HEK293 (cell line): ENCODE data around the gene CFAP410.
A peak's percentile ranks its signal among the peaks of the same experiment; 100 is the strongest.

ENCODE experiments used
- CTCF ChIA-PET: fragments of 350-600 bp; formaldehyde crosslinking; extraction: SDS; loops from one replicate; lab custom pipeline; 2021; ENCODE audit warnings: antibody characterized with exemption; lab: Yijun Ruan, JAX
- POLR2A ChIA-PET: fragments of 300-600 bp; formaldehyde crosslinking; extraction: SDS; loops from one replicate; lab custom pipeline; 2020; ENCODE audit warnings: antibody characterized with exemption, inconsistent platforms; lab: Yijun Ruan, JAX
- H3K27ac ChIP-seq: fragments of 200-500 bp; sonication (Bioruptor generic); 2 replicates; pipeline ENCODE4 v1.5.1; 2014; ENCODE audit warnings: low read depth, low read length, control low read depth, inconsistent platforms; ENCODE audit errors: extremely low read depth
- H3K36me3 ChIP-seq, 2 experiments: fragments of 200-500 bp in 1 of 2; sonication (Bioruptor generic) in 1 of 2; 1 replicate in 1 of 2; 2 replicates in 1 of 2; pipeline ENCODE4 v1.5.1; 2014 to 2017; ENCODE audit warnings: inconsistent platforms in 2 of 2, low read length in 2 of 2; ENCODE audit not compliant: control insufficient read depth in 2 of 2, insufficient read depth in 1 of 2
- H3K4me1 ChIP-seq: fragments of 200-500 bp; sonication (Bioruptor generic); 2 replicates; pipeline ENCODE4 v1.5.1; 2014; ENCODE audit warnings: mild to moderate bottlenecking, low read length, inconsistent platforms; ENCODE audit not compliant: control insufficient read depth, insufficient read depth
- H3K4me3 ChIP-seq: 2 replicates; pipeline ENCODE4 v1.5.1; 2011; ENCODE audit warnings: low read depth, mild to moderate bottlenecking, control low read depth, low read length, moderate library complexity
- H3K9me3 ChIP-seq: fragments of 200-500 bp; sonication (Bioruptor generic); 2 replicates; pipeline ENCODE4 v1.5.1; 2014; ENCODE audit warnings: low read depth, low read length, inconsistent platforms; ENCODE audit not compliant: control insufficient read depth, insufficient read depth
- BCL11A ChIP-seq: fragments of 450-650 bp; formaldehyde crosslinking; IDR thresholded peaks from 2 replicates; pipeline ENCODE4 v1.5.1; 2016; ENCODE audit warnings: low read depth, missing biosample characterization, missing genetic modification characterization
- BCL6B ChIP-seq: fragments of 450-650 bp; formaldehyde crosslinking; IDR thresholded peaks from 2 replicates; pipeline ENCODE4 v1.5.1; 2017; ENCODE audit warnings: missing biosample characterization, missing genetic modification characterization
- IKZF3 ChIP-seq: fragments of 450-650 bp; IDR thresholded peaks from 2 replicates; pipeline ENCODE4 v1.5.0; 2018; ENCODE audit warnings: missing biosample characterization, mild to moderate bottlenecking, missing genetic modification characterization, moderate library complexity
- KLF1 ChIP-seq: fragments of 450-650 bp; formaldehyde crosslinking; IDR thresholded peaks from 2 replicates; pipeline ENCODE4 v1.5.1; 2016; ENCODE audit warnings: missing biosample characterization, missing genetic modification characterization
- PRDM1 ChIP-seq: fragments of 450-650 bp; formaldehyde crosslinking; IDR thresholded peaks from 2 replicates; pipeline ENCODE4; 2016; ENCODE audit warnings: missing biosample characterization, missing genetic modification characterization
- SCRT1 ChIP-seq: fragments of 450-650 bp; formaldehyde crosslinking; IDR thresholded peaks from 2 replicates; pipeline ENCODE4 v1.5.1; 2016; ENCODE audit warnings: missing biosample characterization, missing genetic modification characterization, borderline replicate concordance
- SP3 ChIP-seq: fragments of 450-650 bp; formaldehyde crosslinking; IDR thresholded peaks from 2 replicates; pipeline ENCODE4 v1.5.1; 2016; ENCODE audit warnings: missing biosample characterization, missing genetic modification characterization
- ZBTB10 ChIP-seq: fragments of 450-650 bp; formaldehyde crosslinking; IDR thresholded peaks from 2 replicates; pipeline ENCODE4 v1.5.1; 2016; ENCODE audit warnings: missing biosample characterization, missing genetic modification characterization
- ZNF148 ChIP-seq: fragments of 450-650 bp; formaldehyde crosslinking; IDR thresholded peaks from 2 replicates; pipeline ENCODE4 v1.5.0; 2017; ENCODE audit warnings: missing biosample characterization, missing genetic modification characterization, borderline replicate concordance
- ZNF18 ChIP-seq: fragments of 450-650 bp; formaldehyde crosslinking; IDR thresholded peaks from 2 replicates; pipeline ENCODE4 v1.5.1; 2016; ENCODE audit warnings: missing biosample characterization, missing genetic modification characterization
- ZNF211 ChIP-seq: fragments of 450-650 bp; formaldehyde crosslinking; IDR thresholded peaks from 2 replicates; pipeline ENCODE4 v1.5.1; 2016; ENCODE audit warnings: low read depth, missing biosample characterization, missing genetic modification characterization
- ZNF221 ChIP-seq: fragments of 450-650 bp; formaldehyde crosslinking; IDR thresholded peaks from 2 replicates; pipeline ENCODE4 v1.5.1; 2017; ENCODE audit warnings: missing biosample characterization, missing genetic modification characterization, borderline replicate concordance
- ZNF274 ChIP-seq, 2 experiments: fragments of 200-500 bp in 1 of 2; fragments of 450-650 bp in 1 of 2; sonication (Bioruptor generic) in 1 of 2; formaldehyde crosslinking in 1 of 2; IDR thresholded peaks; 2 replicates each; pipeline versions ENCODE4 v1.5.1 to v1.6.1; 2014 to 2016; ENCODE audit warnings: borderline replicate concordance in 1 of 2, inconsistent platforms in 1 of 2, low read length in 1 of 2, missing biosample characterization in 1 of 2, missing genetic modification characterization in 1 of 2
- ZNF280D ChIP-seq: fragments of 450-650 bp; formaldehyde crosslinking; IDR thresholded peaks from 2 replicates; pipeline ENCODE4 v1.5.1; 2016; ENCODE audit warnings: missing biosample characterization, missing genetic modification characterization
- ZNF37A ChIP-seq: fragments of 450-650 bp; IDR thresholded peaks from 2 replicates; pipeline ENCODE4 v1.5.1; 2018; ENCODE audit warnings: missing biosample characterization, missing genetic modification characterization
- ZNF473 ChIP-seq: fragments of 450-650 bp; formaldehyde crosslinking; IDR thresholded peaks from 2 replicates; pipeline ENCODE4 v1.5.1; 2017; ENCODE audit warnings: missing biosample characterization, missing genetic modification characterization
- ZNF555 ChIP-seq: fragments of 450-650 bp; formaldehyde crosslinking; conservative IDR thresholded peaks from 2 replicates; pipeline ENCODE4 v1.5.1; 2017; ENCODE audit warnings: missing biosample characterization, mild to moderate bottlenecking, missing genetic modification characterization, inconsistent platforms
- ZNF580 ChIP-seq: fragments of 450-650 bp; formaldehyde crosslinking; IDR thresholded peaks from 2 replicates; pipeline ENCODE4 v1.5.1; 2016; ENCODE audit warnings: missing biosample characterization, missing genetic modification characterization
- ZNF596 ChIP-seq: fragments of 450-650 bp; IDR thresholded peaks from 2 replicates; pipeline ENCODE4 v1.5.0; 2018; ENCODE audit warnings: missing biosample characterization, mild to moderate bottlenecking, missing genetic modification characterization, moderate library complexity
- ZNF629 ChIP-seq: fragments of 450-650 bp; formaldehyde crosslinking; IDR thresholded peaks from 2 replicates; pipeline ENCODE4 v1.5.1; 2017; ENCODE audit warnings: missing biosample characterization, missing genetic modification characterization
- ZNF677 ChIP-seq: fragments of 450-650 bp; IDR thresholded peaks from 2 replicates; pipeline ENCODE4 v1.5.0; 2018; ENCODE audit warnings: missing biosample characterization, mild to moderate bottlenecking, missing genetic modification characterization, moderate library complexity

CFAP410 gene

GRCh38 chr21:44304011-44304616 is 35.1 kb downstream of the CFAP410 start:
- POLR2A ChIA-PET: interaction anchor here (1.0 kb wide), 1 partner anchor 30 kb away, joined by 3 read pairs; no protein-coding TSS in a partner anchor
- H3K4me1 ChIP-seq: peaks cover 8% of the 10 kb centered on the region; the same call in 1 of the 2 replicates
- peaks cover 0 to 24% of the 10 kb centered on the region in 2 experiments; a peak in 1 of 3 replicates for H3K36me3 ChIP-seq
- no peaks in the 10 kb centered on the region for H3K9me3 ChIP-seq
- TF ChIP-seq ZNF274 (IDR thresholded peaks at IDR 0.05; ENCODE audit: low read length): no peak
- no peak for TF ChIP-seq ZNF274 (tag by site-specific recombination; IDR thresholded peaks at IDR 0.05; ENCODE audit: borderline replicate concordance)
- no peak for TF ChIP-seq ZNF221 (tag by site-specific recombination)
- 0 out of 2 replicates have a peak, but pooled peaks have one; percentile 16 for TF ChIP-seq KLF1
- TF ChIP-seq ZNF596: peak; percentile 59
- no peak for TF ChIP-seq PRDM1
- CTCF ChIA-PET: interaction anchor here (0.6 to 3.0 kb wide), 7 partner anchors 10 to 46 kb away, joined by 3 to 9 read pairs (median 3); no protein-coding TSS in a partner anchor
- H3K4me3 ChIP-seq: no peak overlapping the region
- H3K27ac ChIP-seq: 0 out of 2 replicates have a peak overlapping the region, but pooled peaks have one; percentile 17

- ChIA-PET POLR2A (interaction anchor here (1.0 kb wide), 1 partner anchor 30 kb away, joined by 3 read pairs; no protein-coding TSS in a partner anchor), CTCF (interaction anchor here (3.0 kb wide), 1 partner anchor 35 kb away, joined by 9 read pairs; no protein-coding TSS in a partner anchor)
- TF ChIP-seq ZBTB10 (no peak), BCL11A (tag by site-specific recombination) (no peak), ZNF18 (tag by site-specific recombination) (no peak), ZNF555 (tag by site-specific recombination) (no peak), ZNF211 (tag by site-specific recombination) (no peak), SCRT1 (tag by site-specific recombination) (no peak), ZNF473 (tag by site-specific recombination) (no peak), ZNF37A (tag by site-specific recombination) (no peak), ZNF629 (tag by site-specific recombination) (no peak), ZNF677 (tag by site-specific recombination) (no peak), SP3 (tag by site-specific recombination) (no peak), IKZF3 (tag by site-specific recombination) (no peak), ZNF280D (tag by site-specific recombination) (no peak), ZNF148 (no peak), ZNF580 (tag by site-specific recombination) (no peak), ZNF221 (tag by site-specific recombination) (no peak), BCL6B (tag by site-specific recombination) (no peak)
- no peaks in the 10 kb centered on the region for H3K9me3 ChIP-seq
- H3K4me3 ChIP-seq: no peak overlapping the region
- H3K27ac ChIP-seq: no peak overlapping the region
- peaks cover 8% of the 10 kb centered on the region; the same call in 1 of the 2 replicates for H3K4me1 ChIP-seq
- H3K36me3 ChIP-seq: peaks cover 0 to 19% of the 10 kb centered on the region in 2 experiments; a peak in 1 of 3 replicates
Measured at GRCh38 chr21:44303490-44303981, 35.7 kb downstream of the CFAP410 start.
